IMR-90 (cell line): ENCODE data around the gene PPFIBP2. TPM values are rescaled to one million over a fixed set of nuclear protein-coding genes. Genes with fewer than 3 reads are reported as not detected.

ENCODE experiments used
- ATAC-seq: fragments of 200-7000 bp; cut with Tn5 transposase; 2 replicates; pipeline ENCODE4 v1.9.1; 2020; ENCODE audit warnings: low read depth, mild to moderate bottlenecking, moderate library complexity
- BruUV-seq: library from RNA; stranded (reverse); fragments of 400-500 nt; replicated peaks from 2 replicates; lab custom pipeline; 2021; lab: Mats Ljungman, UMichigan
- CTCF ChIA-PET: fragments of 300-600 bp; formaldehyde crosslinking; extraction: SDS; loops from one replicate; lab custom pipeline; 2021; ENCODE audit warnings: antibody characterized with exemption; lab: Yijun Ruan, JAX
- POLR2A ChIA-PET: fragments of 300-600 bp; sonication (Branson Sonifier 250); formaldehyde crosslinking; loops from one replicate; lab custom pipeline; 2022; ENCODE audit warnings: antibody characterized with exemption; ENCODE audit not compliant: unreplicated experiment; lab: Charles Lee
- DNase-seq: peaks from one replicate; pipeline ENCODE4 v3.0.0; 2013
- H2AFZ ChIP-seq: replicated peaks from 2 replicates; pipeline ENCODE3; 2013; ENCODE audit warnings: low read length, mild to moderate bottlenecking; ENCODE audit not compliant: poor library complexity
- H2AK5ac ChIP-seq: 2 replicates; pipeline ENCODE4 v1.6.1; 2013; ENCODE audit warnings: low read depth, low read length, inconsistent platforms
- H2AK9ac ChIP-seq: replicated peaks from 2 replicates; pipeline ENCODE3; 2013; ENCODE audit warnings: mild to moderate bottlenecking, low read depth, low read length, moderate library complexity; ENCODE audit not compliant: poor library complexity
- H2BK120ac ChIP-seq: 2 replicates; pipeline ENCODE4 v1.6.1; 2013; ENCODE audit warnings: low read depth, low read length, inconsistent platforms
- H2BK15ac ChIP-seq: 3 replicates; pipeline ENCODE4 v1.6.1; 2013; ENCODE audit warnings: low read depth, low read length, inconsistent platforms
- H2BK20ac ChIP-seq: 2 replicates; pipeline ENCODE4 v1.6.1; 2013; ENCODE audit warnings: low read depth, mild to moderate bottlenecking, inconsistent platforms, low read length, moderate library complexity
- H2BK5ac ChIP-seq: 2 replicates; pipeline ENCODE4 v1.6.1; 2013; ENCODE audit warnings: mild to moderate bottlenecking, low read depth, low read length, inconsistent platforms; ENCODE audit not compliant: poor library complexity, severe bottlenecking
- H3K14ac ChIP-seq: replicated peaks from 2 replicates; pipeline ENCODE4 v1.6.1; 2013; ENCODE audit warnings: low read depth, low read length, inconsistent platforms
- H3K18ac ChIP-seq: 2 replicates; pipeline ENCODE4 v1.6.1; 2013; ENCODE audit warnings: low read depth, low read length, control low read depth
- H3K23ac ChIP-seq: 2 replicates; pipeline ENCODE4 v1.6.1; 2013; ENCODE audit warnings: low read depth, low read length, inconsistent platforms
- H3K27ac ChIP-seq: 2 replicates; pipeline ENCODE4 v1.5.1; 2013; ENCODE audit warnings: mild to moderate bottlenecking, control low read depth, low read length; ENCODE audit not compliant: insufficient read depth
- H3K27me3 ChIP-seq: 2 replicates; pipeline ENCODE4 v1.6.1; 2013; ENCODE audit warnings: low read length; ENCODE audit not compliant: control insufficient read depth, insufficient read depth
- H3K36me3 ChIP-seq: 2 replicates; pipeline ENCODE4 v1.6.1; 2013; ENCODE audit warnings: low read length, mixed read lengths; ENCODE audit not compliant: control insufficient read depth, insufficient read depth
- H3K4ac ChIP-seq: 2 replicates; pipeline ENCODE4 v1.6.1; 2013; ENCODE audit warnings: low read depth, low read length, inconsistent platforms
- H3K4me1 ChIP-seq: 2 replicates; pipeline ENCODE4 v1.6.1; 2013; ENCODE audit warnings: low read length, mixed read lengths; ENCODE audit not compliant: control insufficient read depth, insufficient read depth
- H3K4me2 ChIP-seq: 2 replicates; pipeline ENCODE4 v1.6.1; 2013; ENCODE audit warnings: low read depth, mild to moderate bottlenecking, control low read depth, low read length, moderate library complexity
- H3K4me3 ChIP-seq: 2 replicates; pipeline ENCODE4 v1.5.1; 2013; ENCODE audit warnings: low read depth, mild to moderate bottlenecking, control low read depth, low read length, moderate library complexity; ENCODE audit not compliant: insufficient read depth
- H3K56ac ChIP-seq: 2 replicates; pipeline ENCODE4 v1.6.1; 2013; ENCODE audit warnings: low read length, inconsistent platforms; ENCODE audit not compliant: insufficient read depth; ENCODE audit errors: extremely low read depth
- H3K79me1 ChIP-seq, 2 experiments: 2 replicates each; pipeline ENCODE4 v1.6.1; 2013; ENCODE audit warnings: low read length in 2 of 2, inconsistent platforms in 1 of 2, low read depth in 1 of 2
- H3K9ac ChIP-seq: 2 replicates; pipeline ENCODE4 v1.6.1; 2013; ENCODE audit warnings: low read depth, low read length, control low read depth
- H3K9me1 ChIP-seq: 2 replicates; pipeline ENCODE4 v1.6.1; 2013; ENCODE audit warnings: low read length, inconsistent platforms; ENCODE audit not compliant: insufficient read depth
- H3K9me3 ChIP-seq: 2 replicates; pipeline ENCODE4 v1.6.1; 2013; ENCODE audit warnings: low read length; ENCODE audit not compliant: control insufficient read depth, insufficient read depth
- H4K20me1 ChIP-seq: 2 replicates; pipeline ENCODE4 v1.6.1; 2013; ENCODE audit warnings: low read length, inconsistent platforms; ENCODE audit not compliant: insufficient read depth
- H4K5ac ChIP-seq: 2 replicates; pipeline ENCODE4 v1.6.1; 2013; ENCODE audit warnings: mild to moderate bottlenecking, low read depth, low read length, control low read depth
- H4K8ac ChIP-seq, 2 experiments: 2 replicates each; pipeline ENCODE4 v1.6.1; 2013; ENCODE audit warnings: low read depth in 2 of 2, low read length in 2 of 2, control low read depth in 1 of 2, inconsistent platforms in 1 of 2
- H4K91ac ChIP-seq: 2 replicates; pipeline ENCODE4 v1.6.1; 2013; ENCODE audit warnings: low read depth, low read length, inconsistent platforms; ENCODE audit not compliant: insufficient read depth
- CEBPB ChIP-seq: IDR thresholded peaks from 2 replicates; pipeline ENCODE4 v1.6.1; 2012; ENCODE audit warnings: low read depth, low read length, improper control_type of control experiment
- CHD1 ChIP-seq: IDR thresholded peaks from 2 replicates; pipeline ENCODE4 v1.6.1; 2012; ENCODE audit warnings: low read depth, low read length, improper control_type of control experiment
- FOS ChIP-seq: fragments of 150-350 bp; IDR thresholded peaks from 2 replicates; pipeline ENCODE4 v1.6.1; 2016; ENCODE audit warnings: low read depth, low read length
- MAFK ChIP-seq: IDR thresholded peaks from 2 replicates; pipeline ENCODE4 v1.6.1; 2012; ENCODE audit warnings: low read depth, low read length, improper control_type of control experiment
- MAZ ChIP-seq: IDR thresholded peaks from 2 replicates; pipeline ENCODE4 v1.6.1; 2012; ENCODE audit warnings: low read depth, mild to moderate bottlenecking, low read length, improper control_type of control experiment, moderate library complexity, borderline replicate concordance
- MXI1 ChIP-seq: IDR thresholded peaks from 2 replicates; pipeline ENCODE4 v1.6.1; 2012; ENCODE audit warnings: low read depth, mild to moderate bottlenecking, low read length, moderate library complexity, borderline replicate concordance
- NFE2L2 ChIP-seq: fragments of 150-350 bp; IDR thresholded peaks from 2 replicates; pipeline ENCODE4 v1.6.1; 2016; ENCODE audit warnings: low read depth, mild to moderate bottlenecking, low read length
- POLR2A ChIP-seq: IDR thresholded peaks from 2 replicates; pipeline ENCODE4 v1.6.1; 2012; ENCODE audit warnings: mild to moderate bottlenecking, low read depth, low read length
- RAD21 ChIP-seq: IDR thresholded peaks from 2 replicates; pipeline ENCODE4 v1.6.1; 2012; ENCODE audit warnings: low read length, improper control_type of control experiment
- RCOR1 ChIP-seq: IDR thresholded peaks from 2 replicates; pipeline ENCODE4 v1.6.1; 2012; ENCODE audit warnings: mild to moderate bottlenecking, low read length, improper control_type of control experiment; ENCODE audit not compliant: insufficient replicate concordance
- RFX5 ChIP-seq: IDR thresholded peaks from 2 replicates; pipeline ENCODE4 v1.8.0; 2012; ENCODE audit warnings: low read depth, mild to moderate bottlenecking, low read length, moderate library complexity
- SMC3 ChIP-seq: fragments of 150-350 bp; IDR thresholded peaks from 2 replicates; pipeline ENCODE4 v1.6.1; 2016; ENCODE audit warnings: low read depth, mild to moderate bottlenecking, antibody characterized with exemption, low read length, moderate library complexity
- WGBS, 2 experiments: methylation state at CpG; one replicate each; pipeline versions ENCODE4 v1.1.5 to v1.1.7; 2013; ENCODE audit warnings: missing lambda C conversion rate in 2 of 2; ENCODE audit not compliant: insufficient read length in 1 of 2; ENCODE audit errors: extremely low coverage in 2 of 2; 5-methylcytosine and 5-hydroxymethylcytosine counted together
- dilution Hi-C: fragments of 300-500 bp; cut with HindIII; formaldehyde crosslinking; loops from one replicate; pipeline ENCODE4 v1.14.3; 2018; ENCODE audit warnings: low sequenced_read_pairs; ENCODE audit not compliant: unreplicated experiment
- in situ Hi-C: fragments of 300-500 bp; cut with MboI; formaldehyde crosslinking; loops from 3 replicates; pipeline ENCODE4 v1.14.3; 2019; ENCODE audit warnings: low sequenced_read_pairs, inconsistent platforms, mixed read lengths
- intact Hi-C: fragments of 100-400 bp; cut with micrococcal nuclease; formaldehyde crosslinking; loops from 2 replicates; pipeline ENCODE4 v1.10.0; 2022
- polyA plus RNA-seq, 3 experiments: library from polyadenylated mRNA; depleted of rRNA; stranded (reverse); fragments of >200 nt; gene quantifications; 2 replicates each; pipeline ENCODE4 v1.2.3, GENCODE V29; 2012; ENCODE audit warnings: low replicate concordance in 1 of 3
- total RNA-seq: library from RNA; depleted of rRNA; stranded (reverse); fragments of >200 nt; gene quantifications from 2 replicates; pipeline ENCODE4 v1.2.3, GENCODE V29; 2012
- TF ChIP-seq, protein P1 (sequence below): fragments of 150-350 bp; IDR thresholded peaks from 2 replicates; pipeline ENCODE4 v1.6.1; 2016; ENCODE audit warnings: low read depth, mild to moderate bottlenecking, low read length, moderate library complexity, borderline replicate concordance
- TF ChIP-seq, protein P2 (sequence below): conservative IDR thresholded peaks from 2 replicates; pipeline ENCODE4 v1.5.1; 2012; ENCODE audit warnings: mild to moderate bottlenecking, low read depth, low read length, improper control_type of control experiment

Gene PPFIBP2
- total and polyA plus RNA-seq, 2 of the 4 experiments (the other 2 are of a cell fraction): 6.0 to 11.8 TPM

- intact Hi-C loops: loop anchor here (2.0 kb wide), 2 partner anchors 85 to 143 kb away; partner anchors contain the start of gene PPFIBP2
- no peak for DNase-seq
- Histone ChIP-seq H3K4ac (no peak overlapping the region), H3K14ac (no peak overlapping the region), H4K8ac (no peak overlapping the region), H2AK9ac (no peak overlapping the region), H3K4me3 (no peak overlapping the region), H3K9me3 (no peaks in the 10 kb centered on the region), H3K79me1 (no peaks in the 10 kb centered on the region), H2AK5ac (no peak overlapping the region), H3K36me3 (peaks cover 2% of the 10 kb centered on the region), H4K5ac (no peak overlapping the region), H2BK15ac (no peak overlapping the region), H3K4me2 (no peak overlapping the region), H3K56ac (no peak overlapping the region), H3K18ac (no peak overlapping the region), H3K23ac (no peak overlapping the region), H3K4me1 (no peaks in the 10 kb centered on the region), H2AFZ (peak overlapping the region; percentile 41), H4K91ac (peak overlapping the region; percentile 38; the same call in 1 of the 2 replicates), H3K9ac (no peak overlapping the region), H2BK120ac (no peak overlapping the region), H3K27ac (no peak overlapping the region), H2BK5ac (no peak overlapping the region), H2BK20ac (no peak overlapping the region), H4K20me1 (no peaks in the 10 kb centered on the region), H3K27me3 (no peaks in the 10 kb centered on the region), H3K9me1 (no peaks in the 10 kb centered on the region)
- TF ChIP-seq, protein P1, sequence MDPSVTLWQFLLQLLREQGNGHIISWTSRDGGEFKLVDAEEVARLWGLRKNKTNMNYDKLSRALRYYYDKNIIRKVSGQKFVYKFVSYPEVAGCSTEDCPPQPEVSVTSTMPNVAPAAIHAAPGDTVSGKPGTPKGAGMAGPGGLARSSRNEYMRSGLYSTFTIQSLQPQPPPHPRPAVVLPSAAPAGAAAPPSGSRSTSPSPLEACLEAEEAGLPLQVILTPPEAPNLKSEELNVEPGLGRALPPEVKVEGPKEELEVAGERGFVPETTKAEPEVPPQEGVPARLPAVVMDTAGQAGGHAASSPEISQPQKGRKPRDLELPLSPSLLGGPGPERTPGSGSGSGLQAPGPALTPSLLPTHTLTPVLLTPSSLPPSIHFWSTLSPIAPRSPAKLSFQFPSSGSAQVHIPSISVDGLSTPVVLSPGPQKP: no peak
- no peak for TF ChIP-seq CEBPB
- TF ChIP-seq CHD1: no peak
- TF ChIP-seq POLR2A: no peak
- TF ChIP-seq RFX5: no peak
- no peak for TF ChIP-seq RCOR1
- TF ChIP-seq, protein P2, sequence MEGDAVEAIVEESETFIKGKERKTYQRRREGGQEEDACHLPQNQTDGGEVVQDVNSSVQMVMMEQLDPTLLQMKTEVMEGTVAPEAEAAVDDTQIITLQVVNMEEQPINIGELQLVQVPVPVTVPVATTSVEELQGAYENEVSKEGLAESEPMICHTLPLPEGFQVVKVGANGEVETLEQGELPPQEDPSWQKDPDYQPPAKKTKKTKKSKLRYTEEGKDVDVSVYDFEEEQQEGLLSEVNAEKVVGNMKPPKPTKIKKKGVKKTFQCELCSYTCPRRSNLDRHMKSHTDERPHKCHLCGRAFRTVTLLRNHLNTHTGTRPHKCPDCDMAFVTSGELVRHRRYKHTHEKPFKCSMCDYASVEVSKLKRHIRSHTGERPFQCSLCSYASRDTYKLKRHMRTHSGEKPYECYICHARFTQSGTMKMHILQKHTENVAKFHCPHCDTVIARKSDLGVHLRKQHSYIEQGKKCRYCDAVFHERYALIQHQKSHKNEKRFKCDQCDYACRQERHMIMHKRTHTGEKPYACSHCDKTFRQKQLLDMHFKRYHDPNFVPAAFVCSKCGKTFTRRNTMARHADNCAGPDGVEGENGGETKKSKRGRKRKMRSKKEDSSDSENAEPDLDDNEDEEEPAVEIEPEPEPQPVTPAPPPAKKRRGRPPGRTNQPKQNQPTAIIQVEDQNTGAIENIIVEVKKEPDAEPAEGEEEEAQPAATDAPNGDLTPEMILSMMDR: no peak
- no peak for TF ChIP-seq NFE2L2
- TF ChIP-seq FOS: no peak
- TF ChIP-seq MXI1: no peak
- TF ChIP-seq MAFK: no peak
- no peak for TF ChIP-seq SMC3
- no peak for TF ChIP-seq RAD21
- TF ChIP-seq MAZ: no peak
- POLR2A ChIA-PET: no interaction called here
- dilution Hi-C loops: no loop called here
- no TSS peak for BruUV-seq
- WGBS, 2 experiments: 75% methylated on average over 6 of the region's 14 CpGs; no CpG with 5 or more reads in 1 of the 2 experiments
- ATAC-seq: no peak
- in situ Hi-C loops: no loop called here
- CTCF ChIA-PET: interaction anchor here (3.8 kb wide), 1 partner anchor 84 kb away, joined by 59 read pairs; no protein-coding TSS in a partner anchor
Measured at GRCh38 chr11:7655253-7656217, 141.7 kb downstream of the PPFIBP2 start.
